T follicular helper cell (primary cell): ENCODE data around the gene C1GALT1C1.

Experiments
- DNase-seq: peaks from one replicate; pipeline ENCODE4 v3.0.0-alpha.2; 2020; ENCODE audit warnings: low read depth

C1GALT1C1 gene

DNA sequence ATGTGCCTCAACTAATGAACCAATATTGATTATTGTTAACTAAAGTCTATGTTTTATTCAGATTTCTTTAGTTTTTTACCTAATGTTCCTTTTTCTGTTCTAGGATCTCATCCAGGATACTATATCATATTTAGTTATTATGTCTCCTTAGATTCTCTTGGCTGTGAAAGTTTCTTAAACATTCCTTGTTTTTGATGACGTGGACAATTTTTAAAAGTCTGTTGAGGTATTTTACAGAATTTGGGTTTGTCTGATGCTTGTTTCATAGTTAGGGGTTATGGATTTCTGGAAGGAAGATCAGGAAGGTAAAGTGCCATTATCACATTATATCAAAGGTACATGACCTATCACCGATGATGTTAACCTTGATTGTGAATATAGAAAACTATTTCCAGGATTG, 44.2 kb downstream of the C1GALT1C1 start:
- no peak for DNase-seq
